Spleen (tissue), 7 donors: ENCODE measurements around the gene NRDC.

Experiments used
- POLR2A ChIP-seq, 3 donors: fragments of 450-650 bp; IDR thresholded peaks; one replicate each; pipeline ENCODE4 v1.5.1; 2017; ENCODE audit warnings: antibody characterized with exemption in 3 of 3, mild to moderate bottlenecking in 1 of 3
- TF ChIP-seq, protein P1 (sequence below), 11 experiments: fragments of 200-600 bp in 7 of 11; fragments of 450-650 bp in 4 of 11; sonication (generic) in 4 of 11; IDR thresholded peaks in 8 of 11; conservative IDR thresholded peaks in 3 of 11; 1 replicate in 7 of 11; 2 replicates in 4 of 11; pipeline versions ENCODE4 v1.4.0 to v1.8.0; 2016 to 2021; ENCODE audit warnings: antibody characterized with exemption in 11 of 11, inconsistent platforms in 4 of 11, mild to moderate bottlenecking in 1 of 11
- donor health status: DM: no; HTN: no; CAD: no; lungs with moderate emphysema.
- donor health status: DM: no; HTN: no; CAD: no.
- donor health status: DM: no; HTN: no; CAD: no.

DNA sequence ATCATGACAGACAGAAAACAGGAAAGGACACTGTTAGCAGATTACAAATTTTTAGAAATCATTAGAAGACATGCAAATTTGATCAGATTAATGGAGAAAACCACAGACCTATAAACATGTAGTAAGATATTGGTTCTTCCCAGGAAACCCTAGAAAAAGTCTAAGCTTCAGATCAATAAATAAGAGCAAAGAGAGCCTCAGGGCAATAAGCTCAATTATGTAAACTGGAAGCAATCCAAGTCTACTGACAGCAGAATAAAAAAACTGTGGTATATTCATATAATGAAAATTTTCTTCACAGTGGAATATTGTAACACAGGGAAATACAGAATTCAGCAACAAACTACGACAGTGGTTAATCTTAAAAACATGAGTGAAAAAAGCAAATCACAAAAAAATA is 36.3 kb downstream of the NRDC start:
- no peak for TF ChIP-seq POLR2A (IDR thresholded peaks at IDR 0.05)
- TF ChIP-seq, protein P1, sequence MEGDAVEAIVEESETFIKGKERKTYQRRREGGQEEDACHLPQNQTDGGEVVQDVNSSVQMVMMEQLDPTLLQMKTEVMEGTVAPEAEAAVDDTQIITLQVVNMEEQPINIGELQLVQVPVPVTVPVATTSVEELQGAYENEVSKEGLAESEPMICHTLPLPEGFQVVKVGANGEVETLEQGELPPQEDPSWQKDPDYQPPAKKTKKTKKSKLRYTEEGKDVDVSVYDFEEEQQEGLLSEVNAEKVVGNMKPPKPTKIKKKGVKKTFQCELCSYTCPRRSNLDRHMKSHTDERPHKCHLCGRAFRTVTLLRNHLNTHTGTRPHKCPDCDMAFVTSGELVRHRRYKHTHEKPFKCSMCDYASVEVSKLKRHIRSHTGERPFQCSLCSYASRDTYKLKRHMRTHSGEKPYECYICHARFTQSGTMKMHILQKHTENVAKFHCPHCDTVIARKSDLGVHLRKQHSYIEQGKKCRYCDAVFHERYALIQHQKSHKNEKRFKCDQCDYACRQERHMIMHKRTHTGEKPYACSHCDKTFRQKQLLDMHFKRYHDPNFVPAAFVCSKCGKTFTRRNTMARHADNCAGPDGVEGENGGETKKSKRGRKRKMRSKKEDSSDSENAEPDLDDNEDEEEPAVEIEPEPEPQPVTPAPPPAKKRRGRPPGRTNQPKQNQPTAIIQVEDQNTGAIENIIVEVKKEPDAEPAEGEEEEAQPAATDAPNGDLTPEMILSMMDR (IDR thresholded peaks at IDR 0.05 in 8 of 11, conservative IDR thresholded peaks at IDR 0.05 in 3 of 11), result no peak
